DOHH2 (cell line): Measurements from ENCODE around the gene SLC19A2.

Source experiments
- H3F3A ChIP-seq: fragments of 200-600 bp; sonication (generic), shearing (Covaris generic); 2 replicates; pipeline ENCODE4 v1.6.0; 2016; ENCODE audit warnings: antibody characterized with exemption, mild to moderate bottlenecking; ENCODE audit not compliant: control insufficient read depth, insufficient read depth
- H3K27ac ChIP-seq: fragments of 200-600 bp; sonication (generic); 2 replicates; pipeline ENCODE4 v1.5.1; 2014; ENCODE audit warnings: low read depth, mild to moderate bottlenecking, low read length, moderate library complexity
- H3K27me3 ChIP-seq: fragments of 200-600 bp; sonication (generic); 2 replicates; pipeline ENCODE4 v1.6.1; 2014; ENCODE audit warnings: mild to moderate bottlenecking, low read length, mixed read lengths; ENCODE audit not compliant: control insufficient read depth
- H3K36me3 ChIP-seq: fragments of 200-600 bp; sonication (generic); 2 replicates; pipeline ENCODE4 v1.6.1; 2014; ENCODE audit warnings: mild to moderate bottlenecking, low read length, moderate library complexity, mixed read lengths; ENCODE audit not compliant: control insufficient read depth
- H3K4me1 ChIP-seq: fragments of 200-600 bp; sonication (generic); 2 replicates; pipeline ENCODE4 v1.6.1; 2014; ENCODE audit warnings: mild to moderate bottlenecking, low read length, mixed read lengths; ENCODE audit not compliant: control insufficient read depth
- H3K4me2 ChIP-seq: fragments of 200-600 bp; sonication (generic); 2 replicates; pipeline ENCODE4 v1.6.0; 2014; ENCODE audit warnings: mild to moderate bottlenecking, low read length, moderate library complexity
- H3K4me3 ChIP-seq: fragments of 200-600 bp; sonication (generic); 2 replicates; pipeline ENCODE4 v1.5.1; 2014; ENCODE audit warnings: mild to moderate bottlenecking, low read length, mixed read lengths
- H3K79me2 ChIP-seq: fragments of 200-600 bp; sonication (generic); 2 replicates; pipeline ENCODE4 v1.6.1; 2014; ENCODE audit warnings: mild to moderate bottlenecking, low read length, mixed read lengths; ENCODE audit not compliant: control insufficient read depth
- H3K9me2 ChIP-seq: fragments of 200-600 bp; sonication (generic); replicated peaks from 2 replicates; pipeline ENCODE4 v1.6.1; 2014; ENCODE audit warnings: mild to moderate bottlenecking, low read length, mixed read lengths; ENCODE audit not compliant: control insufficient read depth
- H3K9me3 ChIP-seq: fragments of 200-600 bp; sonication (generic); 2 replicates; pipeline ENCODE4 v1.6.1; 2014; ENCODE audit warnings: antibody characterized with exemption, low read length, mixed read lengths; ENCODE audit not compliant: control insufficient read depth, insufficient read depth
- H4K20me1 ChIP-seq: fragments of 200-600 bp; sonication (generic); 2 replicates; pipeline ENCODE4 v1.6.0; 2014; ENCODE audit warnings: low read depth, mild to moderate bottlenecking, antibody characterized with exemption, low read length, moderate library complexity; ENCODE audit not compliant: control insufficient read depth, insufficient read depth
- CTCF ChIP-seq: fragments of 200-600 bp; sonication (generic); IDR thresholded peaks from one replicate; pipeline ENCODE4 v1.5.1; 2014; ENCODE audit warnings: antibody characterized with exemption, mild to moderate bottlenecking, low read depth, low read length; ENCODE audit not compliant: poor library complexity, severe bottlenecking
- EZH2phosphoT487 ChIP-seq: fragments of 200-600 bp; sonication (generic); IDR thresholded peaks from 2 replicates; pipeline ENCODE4 v1.6.1; 2017; ENCODE audit warnings: borderline replicate concordance, mild to moderate bottlenecking, antibody characterized with exemption, low read length, moderate library complexity, mixed read lengths

The SLC19A2 gene

GRCh38 chr1:169511316-169512005, 25.7 kb upstream of the SLC19A2 start:
- H3K4me3 ChIP-seq = no peak overlapping the region

GRCh38 chr1:169510060-169510459, 24.3 kb upstream of the SLC19A2 start:
- Histone ChIP-seq H3K4me3 (no peak overlapping the region), H3K79me2 (no peaks in the 10 kb centered on the region), H3F3A (no peaks in the 10 kb centered on the region), H3K27me3 (no peaks in the 10 kb centered on the region), H4K20me1 (no peaks in the 10 kb centered on the region), H3K9me3 (no peaks in the 10 kb centered on the region), H3K9me2 (no peaks in the 10 kb centered on the region), H3K4me1 (peaks cover 7% of the 10 kb centered on the region), H3K4me2 (no peak overlapping the region), H3K36me3 (no peaks in the 10 kb centered on the region), H3K27ac (no peak overlapping the region)
- TF ChIP-seq EZH2phosphoT487 (no peak), CTCF (no peak)

More at GRCh38 chr1:169511316-169512005, 25.7 kb upstream of the SLC19A2 start:
- Histone ChIP-seq H3K9me3 (no peaks in the 10 kb centered on the region), H3K27ac (no peak overlapping the region), H3K4me2 (no peak overlapping the region), H3K36me3 (no peaks in the 10 kb centered on the region), H3K4me1 (peaks cover 7% of the 10 kb centered on the region), H3K79me2 (no peaks in the 10 kb centered on the region), H3K27me3 (no peaks in the 10 kb centered on the region), H3K9me2 (no peaks in the 10 kb centered on the region), H3F3A (no peaks in the 10 kb centered on the region), H4K20me1 (no peaks in the 10 kb centered on the region)
- TF ChIP-seq EZH2phosphoT487 (no peak), CTCF (no peak)

GRCh38 chr1:169509354-169509753, 23.6 kb upstream of the SLC19A2 start:
- H3K79me2 ChIP-seq = no peaks in the 10 kb centered on the region
- no peaks in the 10 kb centered on the region for H3K9me2 ChIP-seq
- TF ChIP-seq CTCF = no peak
- no peak for TF ChIP-seq EZH2phosphoT487
- no peaks in the 10 kb centered on the region for H3K36me3 ChIP-seq
- H3K9me3 ChIP-seq = no peaks in the 10 kb centered on the region
- no peak overlapping the region for H3K4me2 ChIP-seq
- H3K4me3 ChIP-seq = no peak overlapping the region
- no peaks in the 10 kb centered on the region for H3K27me3 ChIP-seq
- no peaks in the 10 kb centered on the region for H4K20me1 ChIP-seq
- peaks cover 7% of the 10 kb centered on the region for H3K4me1 ChIP-seq
- no peaks in the 10 kb centered on the region for H3F3A ChIP-seq
- no peak overlapping the region for H3K27ac ChIP-seq
